Activated CD4-positive, alpha-beta T cell treated with anti-CD3 and anti-CD28 coated beads, Interleukin-2, Interleukin-6, amounts not matched to agents 100 ng/mL and 50 ng/mL, durations not matched to agents 16 hours and 8 hours (primary cell): ENCODE results near the gene GLRX3.
"Not testable (repeated sequence)": the region's sequence is repeated elsewhere in the genome, so short reads cannot be mapped to it uniquely, and the experiment has no call there.

ENCODE experiments used
- DNase-seq: peaks from one replicate; pipeline ENCODE4 v3.0.0-alpha.2; 2020

Gene GLRX3

GRCh38 chr10:130190737-130191115 lies 54.5 kb downstream of the GLRX3 start:
- no peak for DNase-seq

- no peak for DNase-seq
Measured at GRCh38 chr10:130191380-130191779, 55.2 kb downstream of the GLRX3 start.

GRCh38 chr10:130192276-130192848 lies 56.2 kb downstream of the GLRX3 start:
- no peak for DNase-seq

GRCh38 chr10:130193033-130193432 lies 56.8 kb downstream of the GLRX3 start:
- DNase-seq = no peak

- DNase-seq = no peak
Measured at GRCh38 chr10:130193493-130194193, 57.5 kb downstream of the GLRX3 start.

GRCh38 chr10:130194194-130194990 lies 58.2 kb downstream of the GLRX3 start:
- DNase-seq = no peak

GRCh38 chr10:130194991-130195645 lies 58.9 kb downstream of the GLRX3 start:
- DNase-seq = no peak

GRCh38 chr10:130195746-130196294 lies 59.6 kb downstream of the GLRX3 start:
- DNase-seq = no peak

GRCh38 chr10:130196511-130197487 lies 60.6 kb downstream of the GLRX3 start:
- no peak for DNase-seq

GRCh38 chr10:130198651-130199050 lies 62.5 kb downstream of the GLRX3 start:
- no peak for DNase-seq

- no peak for DNase-seq
Measured at GRCh38 chr10:130200179-130201042, 64.2 kb downstream of the GLRX3 start.

- DNase-seq = no peak
Measured at GRCh38 chr10:130201043-130201380, 64.8 kb downstream of the GLRX3 start.

- DNase-seq = not testable (repeated sequence)
Measured at GRCh38 chr10:130202150-130202549, 66.0 kb downstream of the GLRX3 start.

GRCh38 chr10:130202984-130203621 lies 66.9 kb downstream of the GLRX3 start:
- DNase-seq = no peak

GRCh38 chr10:130203626-130204025 lies 67.4 kb downstream of the GLRX3 start:
- no peak for DNase-seq

GRCh38 chr10:130206216-130206737 lies 70.1 kb downstream of the GLRX3 start:
- no peak for DNase-seq

GRCh38 chr10:130207205-130207604 lies 71.0 kb downstream of the GLRX3 start:
- no peak for DNase-seq

- DNase-seq = no peak
Measured at GRCh38 chr10:130208807-130209206, 72.6 kb downstream of the GLRX3 start.

GRCh38 chr10:130212746-130213145 lies 76.6 kb downstream of the GLRX3 start:
- DNase-seq = no peak
